ENCODE results near the gene RNF113A.
"Not testable (repeated sequence)": the region's sequence is repeated elsewhere in the genome, so short reads cannot be mapped to it uniquely, and the experiment has no call there.

The RNF113A gene

GRCh38 chrX:119871599-119872395 is at the start of gene RNF113A, which contains the start of gene NDUFA1:
Gene RNF113A, minus strand, starts transcription at chrX:119871733. Its CDS starts 120 bp downstream, at chrX:119871613.
Gene NDUFA1, plus strand, starts transcription at chrX:119871832. Its CDS starts 80 bp downstream, at chrX:119871912.
- DNase-seq (ENCODE audit: low spot score): peak; percentile 89

- DNase-seq (ENCODE audit: low spot score): no peak
Measured at GRCh38 chrX:119919835-119920585, 48.5 kb upstream of the RNF113A start.

GRCh38 chrX:119917877-119918276 is 46.3 kb upstream of the RNF113A start:
- DNase-seq (ENCODE audit: low spot score): no peak

- DNase-seq (ENCODE audit: low spot score): no peak
Measured at GRCh38 chrX:119916310-119916709, 44.8 kb upstream of the RNF113A start.

- DNase-seq (ENCODE audit: low spot score): no peak
Measured at GRCh38 chrX:119900976-119901375, 29.4 kb upstream of the RNF113A start.

- peak; percentile 44 for DNase-seq (ENCODE audit: low spot score)
Measured at GRCh38 chrX:119899125-119899524, 27.6 kb upstream of the RNF113A start.

GRCh38 chrX:119895843-119896326 is 24.4 kb upstream of the RNF113A start, which contains the start of gene AKAP14:
Gene AKAP14, plus strand, starts transcription at chrX:119895893. Its CDS starts 7,331 bp downstream, at chrX:119903224.
- no peak for DNase-seq (ENCODE audit: low spot score)

GRCh38 chrX:119891961-119892692 is 20.6 kb upstream of the RNF113A start:
- DNase-seq (ENCODE audit: low spot score): not testable (repeated sequence)

GRCh38 chrX:119890626-119891025 is 19.1 kb upstream of the RNF113A start:
- DNase-seq (ENCODE audit: low spot score): not testable (repeated sequence)

GRCh38 chrX:119887721-119888425 is 16.3 kb upstream of the RNF113A start:
- DNase-seq (ENCODE audit: low spot score): peak; percentile 40

- DNase-seq (ENCODE audit: low spot score): no peak
Measured at GRCh38 chrX:119885554-119886428, 14.3 kb upstream of the RNF113A start.

GRCh38 chrX:119880552-119881437 is 9.3 kb upstream of the RNF113A start:
- DNase-seq (ENCODE audit: low spot score): peak; percentile 47

GRCh38 chrX:119880076-119880475 is 8.5 kb upstream of the RNF113A start:
- DNase-seq (ENCODE audit: low spot score): no peak

- DNase-seq (ENCODE audit: low spot score): no peak
Measured at GRCh38 chrX:119878740-119879139, 7.2 kb upstream of the RNF113A start.

- peak; percentile 20 for DNase-seq (ENCODE audit: low spot score)
Measured at GRCh38 chrX:119871245-119871598, 311 bp downstream of the RNF113A start.

GRCh38 chrX:119870626-119871131 is 854 bp downstream of the RNF113A start:
- peak; percentile 15 for DNase-seq (ENCODE audit: low spot score)

GRCh38 chrX:119853444-119853843 is 18.1 kb downstream of the RNF113A start:
- DNase-seq (ENCODE audit: low spot score): peak; percentile 2

- peak; percentile 96 for DNase-seq (ENCODE audit: low spot score)
Measured at GRCh38 chrX:119852382-119853353, 18.9 kb downstream of the RNF113A start, which contains the start of gene UPF3B. Gene UPF3B, minus strand, starts transcription at chrX:119852963. Its CDS starts 35 bp downstream, at chrX:119852928.
